DOHH2 (cell line): ENCODE data around the gene TMEM200A.

Source experiments
- H3F3A ChIP-seq: fragments of 200-600 bp; sonication (generic), shearing (Covaris generic); 2 replicates; pipeline ENCODE4 v1.6.0; 2016; ENCODE audit warnings: antibody characterized with exemption, mild to moderate bottlenecking; ENCODE audit not compliant: control insufficient read depth, insufficient read depth
- H3K27ac ChIP-seq: fragments of 200-600 bp; sonication (generic); 2 replicates; pipeline ENCODE4 v1.5.1; 2014; ENCODE audit warnings: low read depth, mild to moderate bottlenecking, low read length, moderate library complexity
- H3K27me3 ChIP-seq: fragments of 200-600 bp; sonication (generic); 2 replicates; pipeline ENCODE4 v1.6.1; 2014; ENCODE audit warnings: mild to moderate bottlenecking, low read length, mixed read lengths; ENCODE audit not compliant: control insufficient read depth
- H3K36me3 ChIP-seq: fragments of 200-600 bp; sonication (generic); 2 replicates; pipeline ENCODE4 v1.6.1; 2014; ENCODE audit warnings: mild to moderate bottlenecking, low read length, moderate library complexity, mixed read lengths; ENCODE audit not compliant: control insufficient read depth
- H3K4me1 ChIP-seq: fragments of 200-600 bp; sonication (generic); 2 replicates; pipeline ENCODE4 v1.6.1; 2014; ENCODE audit warnings: mild to moderate bottlenecking, low read length, mixed read lengths; ENCODE audit not compliant: control insufficient read depth
- H3K4me2 ChIP-seq: fragments of 200-600 bp; sonication (generic); 2 replicates; pipeline ENCODE4 v1.6.0; 2014; ENCODE audit warnings: mild to moderate bottlenecking, low read length, moderate library complexity
- H3K4me3 ChIP-seq: fragments of 200-600 bp; sonication (generic); 2 replicates; pipeline ENCODE4 v1.5.1; 2014; ENCODE audit warnings: mild to moderate bottlenecking, low read length, mixed read lengths
- H3K79me2 ChIP-seq: fragments of 200-600 bp; sonication (generic); 2 replicates; pipeline ENCODE4 v1.6.1; 2014; ENCODE audit warnings: mild to moderate bottlenecking, low read length, mixed read lengths; ENCODE audit not compliant: control insufficient read depth
- H3K9me2 ChIP-seq: fragments of 200-600 bp; sonication (generic); replicated peaks from 2 replicates; pipeline ENCODE4 v1.6.1; 2014; ENCODE audit warnings: mild to moderate bottlenecking, low read length, mixed read lengths; ENCODE audit not compliant: control insufficient read depth
- H3K9me3 ChIP-seq: fragments of 200-600 bp; sonication (generic); 2 replicates; pipeline ENCODE4 v1.6.1; 2014; ENCODE audit warnings: antibody characterized with exemption, low read length, mixed read lengths; ENCODE audit not compliant: control insufficient read depth, insufficient read depth
- H4K20me1 ChIP-seq: fragments of 200-600 bp; sonication (generic); 2 replicates; pipeline ENCODE4 v1.6.0; 2014; ENCODE audit warnings: low read depth, mild to moderate bottlenecking, antibody characterized with exemption, low read length, moderate library complexity; ENCODE audit not compliant: control insufficient read depth, insufficient read depth
- EZH2phosphoT487 ChIP-seq: fragments of 200-600 bp; sonication (generic); IDR thresholded peaks from 2 replicates; pipeline ENCODE4 v1.6.1; 2017; ENCODE audit warnings: borderline replicate concordance, mild to moderate bottlenecking, antibody characterized with exemption, low read length, moderate library complexity, mixed read lengths
- TF ChIP-seq, protein P1 (sequence below): fragments of 200-600 bp; sonication (generic); IDR thresholded peaks from one replicate; pipeline ENCODE4 v1.5.1; 2014; ENCODE audit warnings: antibody characterized with exemption, mild to moderate bottlenecking, low read depth, low read length; ENCODE audit not compliant: poor library complexity, severe bottlenecking

The TMEM200A gene

GRCh38 chr6:130473886-130474285 is 108.1 kb downstream of the TMEM200A start:
- Histone ChIP-seq H3K4me3 (no peak overlapping the region), H3K27ac (no peak overlapping the region), H3F3A (no peaks in the 10 kb centered on the region), H3K79me2 (no peaks in the 10 kb centered on the region), H3K4me2 (no peak overlapping the region), H3K4me1 (no peaks in the 10 kb centered on the region), H4K20me1 (no peaks in the 10 kb centered on the region), H3K9me2 (no peaks in the 10 kb centered on the region), H3K27me3 (no peaks in the 10 kb centered on the region), H3K9me3 (no peaks in the 10 kb centered on the region), H3K36me3 (no peaks in the 10 kb centered on the region)
- TF ChIP-seq EZH2phosphoT487, result no peak
- TF ChIP-seq, protein P1, sequence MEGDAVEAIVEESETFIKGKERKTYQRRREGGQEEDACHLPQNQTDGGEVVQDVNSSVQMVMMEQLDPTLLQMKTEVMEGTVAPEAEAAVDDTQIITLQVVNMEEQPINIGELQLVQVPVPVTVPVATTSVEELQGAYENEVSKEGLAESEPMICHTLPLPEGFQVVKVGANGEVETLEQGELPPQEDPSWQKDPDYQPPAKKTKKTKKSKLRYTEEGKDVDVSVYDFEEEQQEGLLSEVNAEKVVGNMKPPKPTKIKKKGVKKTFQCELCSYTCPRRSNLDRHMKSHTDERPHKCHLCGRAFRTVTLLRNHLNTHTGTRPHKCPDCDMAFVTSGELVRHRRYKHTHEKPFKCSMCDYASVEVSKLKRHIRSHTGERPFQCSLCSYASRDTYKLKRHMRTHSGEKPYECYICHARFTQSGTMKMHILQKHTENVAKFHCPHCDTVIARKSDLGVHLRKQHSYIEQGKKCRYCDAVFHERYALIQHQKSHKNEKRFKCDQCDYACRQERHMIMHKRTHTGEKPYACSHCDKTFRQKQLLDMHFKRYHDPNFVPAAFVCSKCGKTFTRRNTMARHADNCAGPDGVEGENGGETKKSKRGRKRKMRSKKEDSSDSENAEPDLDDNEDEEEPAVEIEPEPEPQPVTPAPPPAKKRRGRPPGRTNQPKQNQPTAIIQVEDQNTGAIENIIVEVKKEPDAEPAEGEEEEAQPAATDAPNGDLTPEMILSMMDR, result no peak

- Histone ChIP-seq H3K9me3 (no peaks in the 10 kb centered on the region), H3K4me3 (no peak overlapping the region), H3F3A (no peaks in the 10 kb centered on the region), H3K9me2 (no peaks in the 10 kb centered on the region), H3K4me1 (no peaks in the 10 kb centered on the region), H3K27ac (no peak overlapping the region), H3K36me3 (no peaks in the 10 kb centered on the region), H3K79me2 (no peaks in the 10 kb centered on the region), H3K4me2 (no peak overlapping the region), H4K20me1 (no peaks in the 10 kb centered on the region), H3K27me3 (no peaks in the 10 kb centered on the region)
- TF ChIP-seq, protein P1, result no peak
- no peak for TF ChIP-seq EZH2phosphoT487
Measured at GRCh38 chr6:130482645-130483390, 117.0 kb downstream of the TMEM200A start.

- Histone ChIP-seq H3K4me2 (no peak overlapping the region), H3F3A (no peaks in the 10 kb centered on the region), H4K20me1 (no peaks in the 10 kb centered on the region), H3K79me2 (no peaks in the 10 kb centered on the region), H3K4me3 (no peak overlapping the region), H3K36me3 (no peaks in the 10 kb centered on the region), H3K4me1 (no peaks in the 10 kb centered on the region), H3K9me2 (no peaks in the 10 kb centered on the region), H3K27ac (no peak overlapping the region), H3K9me3 (no peaks in the 10 kb centered on the region), H3K27me3 (no peaks in the 10 kb centered on the region)
- TF ChIP-seq EZH2phosphoT487, result no peak
- TF ChIP-seq, protein P1, result no peak
Measured at GRCh38 chr6:130485870-130486269, 120.1 kb downstream of the TMEM200A start.
